NCI-H748 (cell line): ENCODE results near the gene TTC28.

ENCODE experiments used
- DNase-seq: peaks from one replicate; lab custom pipeline; 2025; ENCODE audit not compliant: unreplicated experiment; lab: John Stamatoyannopoulos, UW

The TTC28 gene

DNA sequence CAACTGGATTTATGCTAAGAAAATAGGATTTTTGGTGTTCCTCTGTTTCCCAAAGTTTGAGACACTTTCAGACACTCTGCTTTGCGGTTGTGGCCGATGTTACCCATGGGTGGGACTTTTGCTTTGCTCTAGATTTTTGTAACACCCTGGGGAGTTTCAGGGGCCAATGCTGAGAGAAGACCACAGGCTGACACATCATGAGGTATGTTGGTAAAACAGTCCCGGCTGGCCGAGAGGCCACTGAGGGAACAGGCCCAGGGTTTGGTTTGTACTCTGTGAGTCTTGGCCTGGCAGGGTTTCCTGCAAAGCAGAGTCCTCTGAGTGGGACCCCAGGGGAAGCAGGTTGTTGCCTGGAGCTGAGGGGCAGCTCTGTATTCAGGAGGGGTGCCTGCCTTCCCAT is 682.1 kb downstream of the TTC28 start:
- no peak for DNase-seq

DNA sequence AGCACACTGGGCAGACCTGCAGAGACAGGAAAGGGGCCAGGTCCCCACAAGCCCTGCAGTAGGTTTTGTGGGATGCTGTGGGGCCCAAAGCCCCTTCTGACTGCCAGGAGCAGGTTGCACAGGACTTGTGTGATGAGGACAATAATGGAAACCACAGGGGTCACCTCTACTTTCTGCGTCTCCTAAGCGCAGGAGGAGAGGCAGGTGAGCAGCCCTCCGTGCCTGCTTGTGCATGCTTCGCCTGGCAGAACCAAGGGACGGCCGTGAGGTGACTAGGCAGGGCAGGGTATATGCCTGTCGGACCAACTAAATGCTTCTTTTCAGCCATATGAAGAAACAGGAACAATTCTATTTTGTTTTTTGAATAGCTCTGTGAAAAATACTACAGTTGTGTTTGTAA is 682.7 kb downstream of the TTC28 start:
- no peak for DNase-seq

DNA sequence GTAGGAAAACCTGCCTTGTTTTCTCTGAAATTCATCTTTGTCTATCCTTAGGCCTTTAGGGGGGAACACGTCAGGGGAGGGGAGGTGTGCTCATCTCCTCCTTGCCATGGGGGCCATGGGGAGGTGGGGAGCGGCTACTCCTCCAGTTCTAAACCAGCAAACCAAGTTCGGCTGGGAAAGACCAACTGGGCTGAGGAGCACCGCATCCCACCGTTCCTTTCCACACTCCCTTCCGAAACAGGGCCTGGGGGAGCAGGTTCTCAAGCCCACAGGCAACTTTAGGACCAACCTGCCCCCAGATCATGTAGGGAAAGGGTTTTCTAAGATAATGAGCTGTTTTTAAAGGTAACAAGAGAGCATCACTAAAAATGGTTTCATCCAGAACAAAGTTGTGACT is 683.1 kb downstream of the TTC28 start:
- DNase-seq = no peak

DNA sequence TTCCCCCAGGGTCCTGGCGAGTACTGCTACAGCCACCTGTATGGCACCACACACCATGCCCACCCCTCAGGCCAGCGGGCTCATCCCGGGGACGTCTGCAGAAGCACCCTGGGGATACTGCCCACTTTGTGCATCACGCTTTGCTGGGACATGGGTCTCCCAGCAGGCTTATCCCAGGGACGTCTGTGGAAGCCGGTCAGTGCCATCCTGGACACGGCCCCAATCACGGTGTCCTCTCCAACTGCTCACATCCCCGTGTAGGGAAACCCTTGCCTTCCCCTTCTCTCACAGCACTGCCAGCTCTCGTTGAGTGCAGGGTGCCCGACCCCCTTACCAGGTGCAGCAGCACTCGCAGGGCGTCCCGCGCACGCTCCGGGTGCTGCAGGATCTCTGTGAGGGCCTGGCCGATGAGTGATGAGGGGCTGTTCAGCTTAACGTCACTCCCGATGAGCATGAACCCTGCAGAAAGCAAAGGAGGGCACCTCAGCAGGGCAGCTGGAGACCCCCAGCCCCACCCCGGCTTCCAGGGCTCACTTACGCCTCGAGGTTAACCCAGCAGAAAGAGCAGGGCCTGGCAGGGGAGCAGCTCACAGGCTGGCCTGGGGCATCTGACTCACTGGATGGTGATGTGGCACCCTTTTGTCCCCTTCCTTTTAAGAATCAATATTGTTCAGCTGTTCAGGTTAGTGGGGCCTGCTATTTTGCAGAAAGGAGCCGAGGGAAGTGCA is 683.7 kb downstream of the TTC28 start:
- no peak for DNase-seq

DNA sequence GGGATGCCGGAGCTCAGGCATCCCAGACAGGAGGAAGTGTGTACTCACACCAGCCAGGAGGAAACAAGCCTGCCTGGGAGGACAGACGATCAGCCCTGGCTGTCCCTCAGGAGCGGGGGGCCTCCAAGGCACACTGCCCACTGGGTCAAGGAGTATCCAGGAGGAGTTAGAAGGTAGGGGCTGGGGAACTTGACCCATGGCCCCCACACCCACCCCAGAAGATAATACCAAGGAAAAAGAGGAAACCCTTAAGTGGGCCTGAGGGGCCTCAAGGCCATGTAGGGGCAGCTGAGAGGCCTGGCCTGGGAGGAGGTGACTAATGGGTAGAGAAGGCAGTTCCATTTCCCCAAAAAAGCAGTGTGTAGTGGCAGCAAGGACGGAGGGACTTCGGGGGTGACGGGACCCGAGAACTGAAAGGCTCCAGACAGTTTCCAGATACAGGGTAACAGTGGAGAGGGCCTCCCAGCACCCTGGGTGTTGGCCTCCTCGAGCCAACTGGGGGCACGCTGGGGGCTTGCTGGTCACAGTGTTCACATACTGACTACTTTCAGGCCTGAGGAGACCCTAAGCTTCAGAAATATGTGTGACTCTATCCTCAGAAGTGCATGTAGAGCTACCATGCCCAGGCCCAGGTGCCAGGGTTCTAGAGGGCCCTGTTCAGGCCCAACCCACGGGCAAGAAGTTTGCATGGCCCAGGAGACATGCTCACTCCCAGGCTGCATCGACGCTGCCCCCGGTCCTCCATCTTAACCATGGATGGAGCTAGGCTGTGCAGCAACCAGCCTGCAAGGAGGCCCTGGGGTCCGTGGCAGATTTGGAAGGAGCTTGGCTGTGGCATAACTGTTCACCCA is 684.9 kb downstream of the TTC28 start:
- DNase-seq = no peak

DNA sequence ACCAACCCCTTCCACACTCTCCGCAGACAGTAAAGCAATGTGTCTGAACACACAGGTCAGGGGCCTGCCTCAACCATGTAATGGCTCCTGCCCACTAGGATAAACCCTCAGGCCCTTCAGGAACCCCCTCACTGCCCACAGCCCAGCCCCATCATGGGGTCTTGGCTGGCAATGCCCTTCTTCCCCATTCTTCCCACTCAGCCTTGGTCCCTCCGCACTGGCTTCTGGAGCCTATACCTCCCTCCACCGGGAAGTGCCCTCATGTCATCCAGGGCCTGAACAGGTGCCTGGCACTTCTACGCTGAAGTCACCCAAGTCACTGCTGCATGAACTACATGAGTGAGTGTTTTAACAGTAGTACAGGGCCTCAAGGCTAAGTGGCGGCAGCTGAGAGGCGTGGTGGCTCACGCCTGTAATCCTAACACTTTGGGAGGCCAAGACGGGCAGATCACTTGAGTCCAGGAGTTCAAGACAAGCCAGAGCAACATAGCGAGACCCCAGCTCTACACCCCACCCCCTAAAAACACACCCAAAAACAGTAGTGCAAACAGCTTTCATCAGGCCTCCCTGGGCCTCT is 685.8 kb downstream of the TTC28 start:
- no peak for DNase-seq

DNA sequence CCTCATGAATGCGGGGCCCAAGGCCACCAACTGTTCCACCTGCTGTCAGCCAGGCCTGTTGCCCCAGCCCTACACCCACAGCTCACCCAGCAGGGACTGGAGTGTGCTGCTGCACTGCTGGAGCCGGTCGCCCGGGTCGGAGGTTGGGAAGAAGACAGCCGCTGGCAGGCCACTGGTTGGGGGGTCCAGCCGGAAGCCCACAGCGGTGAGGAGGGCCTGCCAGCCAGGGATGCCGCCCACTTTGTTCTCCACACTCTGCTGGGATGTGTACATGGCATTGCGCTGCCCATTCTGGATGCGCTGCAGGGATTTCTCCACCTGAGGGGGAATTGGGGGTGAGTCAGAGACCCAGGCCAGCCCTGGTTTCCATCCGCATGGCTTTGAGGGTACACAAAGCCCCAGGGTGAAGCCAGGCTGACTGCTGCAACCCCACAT is 686.4 kb downstream of the TTC28 start:
- DNase-seq = no peak

DNA sequence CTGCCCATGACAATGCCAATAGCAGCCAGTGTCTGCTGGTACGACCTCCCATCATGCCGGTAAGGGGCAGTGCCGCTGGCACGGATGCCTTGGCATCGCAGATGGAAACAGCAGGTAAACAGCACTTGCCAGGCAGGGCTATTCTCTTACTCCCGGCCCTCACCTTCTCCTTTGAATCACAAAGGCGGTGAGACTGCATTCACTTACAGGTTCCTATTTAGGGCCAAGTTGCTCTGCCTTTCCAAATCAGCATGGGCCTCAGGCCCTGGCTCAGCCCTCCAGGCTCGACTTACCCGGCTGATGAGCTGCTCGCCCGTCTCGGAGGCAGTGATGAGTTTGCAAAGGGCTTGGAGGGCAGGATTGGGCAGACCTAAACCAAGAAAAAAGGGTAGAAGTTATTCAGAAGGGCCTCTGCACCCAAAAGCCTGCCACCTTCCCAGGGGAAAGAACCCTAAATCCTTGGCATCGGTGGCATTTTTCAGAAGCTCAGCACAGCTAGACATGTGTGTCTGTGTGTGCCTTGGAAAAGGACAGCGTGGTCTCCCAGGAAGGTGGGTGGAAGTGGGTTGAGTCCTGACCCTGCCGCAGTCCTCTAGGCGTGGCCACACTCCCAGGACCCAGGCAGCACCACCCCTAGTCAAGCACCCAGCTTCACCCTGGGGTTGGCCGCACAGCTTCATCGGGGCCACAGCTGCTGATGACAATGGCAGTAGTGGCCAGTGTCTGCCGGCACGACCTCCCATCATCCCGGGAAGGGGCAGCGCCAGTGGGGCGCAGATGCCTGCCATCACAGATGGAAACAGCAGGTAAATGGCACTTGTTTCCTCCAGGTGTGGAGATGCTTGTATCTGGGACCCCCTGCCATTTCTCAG is 687.1 kb downstream of the TTC28 start:
- no peak for DNase-seq

DNA sequence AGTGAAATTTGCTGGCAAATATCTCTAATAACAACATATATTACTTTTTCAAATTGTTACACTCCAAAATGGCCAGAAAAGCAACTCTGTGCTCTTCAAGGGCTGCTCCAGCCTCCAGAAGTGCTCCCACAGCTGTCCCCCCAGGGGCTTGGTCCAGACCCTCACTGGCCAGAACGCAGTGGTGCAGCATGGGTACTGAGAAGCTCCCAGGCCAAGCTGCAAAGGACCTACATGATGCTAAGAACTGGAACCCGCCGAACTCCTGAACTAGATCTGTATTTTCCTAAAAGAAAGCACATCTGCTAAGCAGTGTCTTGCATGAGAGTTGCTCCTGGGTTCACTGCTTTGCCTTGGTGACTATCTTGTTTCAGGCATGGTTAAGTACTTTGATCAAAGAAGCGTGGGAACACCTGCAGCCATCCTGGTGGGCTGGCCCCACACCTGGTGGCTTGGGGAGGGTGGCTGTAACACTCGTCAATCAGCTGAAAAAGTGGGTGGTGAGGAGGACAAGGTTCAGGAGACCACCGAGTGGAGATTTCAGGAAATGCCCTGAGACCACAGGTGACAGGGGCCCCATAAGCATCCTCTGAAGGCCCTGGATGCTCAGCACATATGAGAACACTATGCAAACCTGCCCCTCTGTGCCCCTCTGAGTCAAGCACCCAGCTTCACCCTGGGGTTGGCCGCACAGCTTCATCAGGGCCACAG is 687.9 kb downstream of the TTC28 start:
- no peak for DNase-seq

DNA sequence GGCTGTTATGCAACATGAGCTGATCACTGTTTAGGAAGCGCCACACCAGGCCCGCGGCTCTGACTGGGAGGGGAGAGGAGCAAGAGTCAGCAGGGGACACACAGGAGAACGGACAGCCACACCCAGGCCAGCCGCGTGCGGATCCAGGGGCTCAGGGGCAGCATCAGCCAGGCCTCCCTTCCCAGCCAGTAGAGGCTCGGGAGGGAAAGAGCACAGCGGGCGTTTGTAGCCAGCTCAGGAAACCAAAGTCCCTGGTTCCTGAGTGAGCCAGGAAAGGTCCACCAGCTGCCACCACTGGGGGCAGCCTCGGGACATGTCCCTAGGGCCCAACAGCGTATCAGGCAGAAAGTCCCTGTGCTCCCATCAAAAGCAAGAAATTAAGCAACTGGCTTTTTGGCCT is 688.8 kb downstream of the TTC28 start:
- DNase-seq = peak; percentile 29

DNA sequence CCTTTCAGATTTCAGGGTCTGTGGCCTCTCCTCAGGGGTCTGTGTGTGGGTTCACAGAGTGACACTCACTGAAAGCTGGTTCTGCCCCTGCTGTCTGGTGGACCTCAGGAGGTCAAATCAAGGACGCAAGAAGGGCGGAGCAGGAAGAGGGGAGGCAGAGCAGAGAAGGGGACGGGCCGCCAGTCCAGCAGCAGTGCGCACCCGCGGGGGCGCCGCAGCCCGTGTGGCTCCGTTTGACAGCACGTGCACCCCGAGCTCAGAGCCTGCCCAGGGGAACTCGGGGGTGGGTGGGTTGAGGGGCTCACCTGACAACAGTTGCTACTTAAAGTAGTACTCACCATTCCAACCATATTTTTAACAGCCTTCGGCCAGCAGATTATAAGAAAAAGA is 689.2 kb downstream of the TTC28 start:
- no peak for DNase-seq

DNA sequence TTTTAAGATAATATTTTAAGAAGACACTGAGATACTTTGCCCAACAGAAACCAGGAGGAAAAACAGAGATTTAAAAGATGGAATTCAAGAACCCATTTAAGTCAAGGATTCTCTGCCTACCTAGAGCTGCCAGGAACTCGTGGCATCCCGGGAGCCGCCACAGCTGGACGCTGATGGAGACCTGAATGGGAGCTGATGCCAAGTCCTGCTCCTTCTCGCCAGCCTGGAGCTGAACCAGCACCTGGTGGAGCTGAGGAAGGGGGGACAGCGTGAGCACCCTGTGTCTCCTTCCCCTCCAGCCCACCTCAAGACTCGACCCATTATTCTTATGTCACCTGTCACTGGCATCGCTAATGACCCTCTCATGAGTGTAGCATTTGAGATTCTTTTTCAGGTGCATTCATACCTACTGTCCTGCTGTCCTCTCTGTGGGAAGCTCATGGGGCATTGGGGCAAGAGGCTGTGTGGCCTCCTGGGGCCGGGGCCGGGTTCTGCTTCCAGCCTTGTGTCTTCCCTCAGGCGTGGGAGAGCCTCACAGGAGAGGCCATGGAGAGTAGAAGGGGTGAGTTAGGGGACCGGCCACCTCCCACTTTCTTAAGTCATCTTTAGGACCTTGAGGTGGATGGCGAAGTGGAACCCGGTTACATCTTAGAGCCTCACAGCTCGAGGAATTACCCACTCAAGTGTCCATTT is 689.7 kb downstream of the TTC28 start:
- DNase-seq = no peak

DNA sequence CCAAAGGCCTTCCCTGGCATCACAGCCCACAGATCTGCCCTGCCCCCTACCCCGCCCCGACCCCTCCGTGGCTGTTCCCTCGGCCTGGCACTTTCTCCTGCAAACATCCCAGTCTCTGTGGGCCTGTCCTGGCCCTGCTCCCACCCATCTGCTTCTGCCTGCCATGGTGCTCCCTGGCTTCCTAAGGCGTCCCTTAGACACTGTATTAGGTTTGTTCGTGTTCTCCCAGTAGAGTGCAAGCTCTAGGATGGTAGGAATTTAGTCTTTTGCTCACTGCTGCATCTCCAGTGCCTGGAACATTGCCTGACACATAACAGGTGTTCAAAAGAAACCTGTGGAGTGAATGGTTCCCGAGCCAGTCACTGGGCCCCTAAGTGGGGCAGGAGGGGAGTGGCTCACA is 690.9 kb downstream of the TTC28 start:
- DNase-seq = no peak

DNA sequence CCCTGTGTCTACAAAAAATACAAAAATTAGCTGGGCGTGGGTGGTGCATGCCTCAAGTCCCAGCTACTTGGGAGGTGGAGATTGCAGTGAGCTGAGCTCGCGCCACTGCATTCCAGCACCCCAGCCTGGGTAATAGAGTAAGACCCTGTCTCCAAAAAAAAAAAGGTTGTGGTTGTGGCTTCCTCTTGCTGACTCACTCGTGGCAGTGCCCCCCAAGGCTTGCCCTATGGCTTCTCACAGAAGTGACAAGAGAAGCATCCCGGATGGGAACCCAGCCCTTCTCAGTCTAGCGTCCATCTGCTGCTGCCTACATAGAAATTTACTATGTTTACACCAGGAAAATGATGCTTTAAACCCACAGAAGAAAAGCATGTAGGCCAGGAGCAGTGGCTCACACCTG is 692.1 kb downstream of the TTC28 start:
- DNase-seq = no peak

DNA sequence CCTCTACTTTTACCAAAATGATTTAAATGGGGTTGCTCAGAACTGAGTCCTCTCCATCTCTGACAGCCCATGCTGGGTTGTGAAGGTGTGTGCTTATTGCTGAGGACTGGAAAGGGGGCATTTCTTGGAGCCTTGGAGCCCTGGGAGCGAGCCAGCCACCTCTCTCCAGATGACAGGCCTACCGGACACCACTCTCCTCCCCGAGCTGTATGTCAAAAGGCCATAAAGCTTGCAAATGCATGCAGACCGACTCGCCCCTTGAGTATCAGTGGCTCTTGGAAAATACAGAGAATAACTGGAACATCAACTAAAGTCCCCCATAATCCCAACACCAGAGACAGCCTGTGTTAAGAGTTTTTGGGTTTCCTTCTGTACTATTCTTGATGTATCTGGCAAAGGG is 692.7 kb downstream of the TTC28 start:
- no peak for DNase-seq

DNA sequence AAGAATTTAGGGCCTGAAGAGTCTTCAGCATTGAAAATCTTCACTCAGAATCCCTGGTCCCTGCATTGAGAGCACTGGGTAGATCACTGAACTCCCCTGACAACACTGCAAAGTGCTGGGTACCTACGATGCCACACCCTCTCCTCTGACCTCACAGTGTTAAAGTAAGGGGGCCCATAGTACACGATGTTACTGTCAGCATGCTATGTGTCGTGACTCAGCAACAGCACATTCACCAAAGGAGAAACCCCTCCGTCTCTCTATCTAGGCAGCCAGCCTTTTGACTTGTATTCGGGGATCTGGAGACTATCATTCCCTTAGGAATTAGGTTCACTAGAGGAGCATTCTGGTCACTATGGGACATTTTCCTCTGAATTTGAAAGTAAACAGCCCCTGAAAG is 693.2 kb downstream of the TTC28 start:
- no peak for DNase-seq

DNA sequence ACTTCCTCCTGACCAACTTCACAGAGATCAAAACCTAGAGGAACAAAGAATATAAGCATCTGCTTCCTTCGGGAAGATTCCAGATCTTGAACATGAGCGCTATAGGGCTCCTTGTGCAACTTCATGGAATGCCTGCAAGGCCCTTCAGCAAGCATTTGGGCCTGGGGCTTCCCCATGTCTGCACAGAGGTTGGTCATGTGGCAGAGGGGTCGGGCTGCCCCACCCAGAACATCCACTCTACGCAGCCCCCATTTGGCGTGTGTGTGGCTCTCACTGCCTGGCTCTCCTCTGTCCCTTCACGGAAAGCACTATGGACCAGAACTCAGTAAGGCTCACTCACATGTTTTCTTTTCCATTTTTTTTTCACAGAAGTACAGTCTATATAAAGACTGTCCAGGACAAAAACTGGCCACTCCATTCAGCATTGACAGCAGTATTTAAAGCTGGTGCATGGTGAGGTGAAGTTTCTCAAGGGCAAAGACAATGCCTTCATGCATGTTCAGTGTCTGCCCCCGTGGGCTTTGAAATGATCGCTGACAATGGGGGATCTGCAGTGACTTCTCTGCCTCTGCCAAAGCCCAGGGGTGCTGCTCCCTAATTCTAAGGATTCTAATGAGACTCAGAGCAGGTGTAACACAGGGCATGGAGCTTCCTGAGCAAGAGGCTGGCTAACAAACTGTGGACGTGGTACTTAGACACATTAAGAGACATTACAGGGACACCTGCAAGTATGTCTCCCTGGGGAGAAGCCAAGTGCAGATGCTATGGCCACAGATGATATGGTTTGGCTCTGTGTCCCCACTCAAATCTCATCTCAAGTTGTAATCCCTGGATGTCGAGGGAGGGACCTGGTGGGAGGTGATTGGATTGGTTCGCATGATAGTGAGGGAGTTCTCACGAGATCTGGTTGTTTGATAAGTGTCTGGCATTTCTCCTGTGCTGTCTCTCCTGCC is 694.0 kb downstream of the TTC28 start:
- no peak for DNase-seq

DNA sequence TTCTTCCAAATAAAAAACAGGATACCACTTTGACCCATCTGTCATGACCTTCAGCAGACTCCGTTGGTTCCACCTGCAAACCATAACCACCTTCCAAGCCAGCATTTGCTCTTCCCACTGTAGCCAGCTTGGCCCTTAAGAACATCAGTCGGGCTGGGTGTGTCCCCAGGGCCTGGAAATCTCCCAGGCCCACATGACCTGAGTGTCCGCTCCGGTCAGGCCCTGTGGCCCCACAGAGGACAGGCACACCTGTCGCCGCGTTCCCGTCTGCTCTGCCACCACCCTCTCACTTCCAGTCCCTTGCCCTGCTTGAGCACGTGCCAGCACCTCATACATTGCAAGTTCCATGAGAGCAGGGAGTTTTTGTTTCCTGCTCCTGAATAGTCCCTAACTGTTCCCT is 694.9 kb downstream of the TTC28 start:
- DNase-seq = no peak
